A375 (cell line): ENCODE results near the gene LMBRD1. TPM values are rescaled to one million over a fixed set of nuclear protein-coding genes. Genes with fewer than 3 reads are reported as not detected.

Experiments used
- total RNA-seq: library from RNA; depleted of rRNA; stranded (reverse); fragments of >200 nt; shearing (Covaris generic); gene quantifications from 2 replicates; pipeline ENCODE4 v1.2.3, GENCODE V29; 2014; rRNA removed

LMBRD1 gene
- total RNA-seq: 6.1 and 8.6 TPM in 2 replicates

DNA sequence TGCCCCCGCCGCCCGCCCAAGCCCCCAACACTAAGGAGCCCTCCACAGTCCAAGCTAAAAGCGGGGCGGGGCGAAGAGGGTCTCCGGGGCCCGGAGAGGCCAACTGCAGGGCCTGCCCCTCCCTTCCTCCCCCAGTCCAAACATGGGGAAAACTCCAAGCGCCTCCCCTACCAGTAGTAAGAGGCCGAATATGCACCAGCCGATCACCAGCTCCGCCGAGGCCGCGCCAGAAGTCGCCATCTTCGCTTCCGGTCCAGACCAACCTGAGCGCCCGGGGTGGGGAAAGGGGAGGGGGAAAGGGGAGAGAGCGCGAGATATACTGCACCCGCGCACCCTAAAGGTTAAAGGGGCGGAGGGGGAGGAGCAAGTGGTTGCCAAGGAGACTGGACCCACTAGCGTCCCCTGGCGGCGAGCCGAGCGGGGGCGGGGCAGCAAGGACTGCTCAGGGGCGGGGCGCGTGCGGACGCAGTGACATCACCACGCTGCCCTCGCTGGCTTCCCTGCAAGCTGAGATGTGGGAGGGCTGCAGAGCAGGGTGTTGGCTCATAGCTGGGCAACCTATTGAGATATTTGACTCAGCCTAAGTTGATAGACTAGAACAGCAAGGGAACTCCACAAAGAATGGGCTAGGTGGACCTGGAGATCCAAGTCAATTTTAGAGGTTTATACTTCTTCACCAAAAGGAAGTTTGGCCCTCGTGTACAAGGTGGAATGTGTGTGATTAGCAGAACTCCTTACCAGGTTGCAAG, at the start of gene LMBRD1:
LMBRD1 (minus strand) TSS at position 369 of the 749 bp plus-strand sequence; CDS start at position 240, 129 bp downstream.

Other genes with a start within 250 kb of the LMBRD1 start
- 14.0 and 15.2 TPM in 2 replicates for gene COL19A1, start 69.5 kb upstream of the LMBRD1 start, total RNA-seq